ENCODE measurements around the gene KDM3B.
A peak's percentile ranks its signal among the peaks of the same experiment; 100 is the strongest.

KDM3B gene

DNA sequence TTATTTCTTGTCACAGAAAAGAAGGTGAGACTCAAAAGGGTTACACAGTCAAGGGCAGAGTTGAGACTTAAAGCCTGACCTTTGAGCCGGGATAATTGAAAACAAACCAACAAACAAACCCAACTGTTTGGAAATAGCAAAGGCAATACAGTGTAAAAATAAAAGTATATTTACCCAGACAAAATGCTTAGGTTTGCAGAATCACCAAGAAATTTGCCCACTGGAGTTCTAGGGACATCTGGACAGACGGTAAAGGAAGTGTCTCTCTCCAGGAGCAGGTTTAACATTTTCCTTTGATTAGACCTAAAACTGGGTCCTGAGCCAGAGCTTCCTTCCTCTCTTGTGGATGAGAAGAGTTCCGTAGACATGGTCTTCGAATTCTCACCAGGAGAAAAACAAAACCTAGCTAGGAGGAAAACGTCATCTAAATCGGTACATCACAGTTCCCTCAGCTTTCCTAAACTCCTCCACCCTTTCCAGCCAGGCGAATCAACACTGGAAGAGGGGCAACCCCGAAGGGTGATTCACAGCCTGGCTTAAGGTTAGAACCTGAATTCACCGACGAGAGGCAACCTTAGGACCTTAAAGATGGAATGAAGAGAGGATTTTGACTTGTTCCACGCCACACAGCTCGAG lies 21.6 kb upstream of the KDM3B start:
- DNase-seq (ENCODE audit: low read depth), result no peak
- peak overlapping the region; percentile 87 for H3K4me3 ChIP-seq (ENCODE audit: low read length)
- TF ChIP-seq, protein P1, sequence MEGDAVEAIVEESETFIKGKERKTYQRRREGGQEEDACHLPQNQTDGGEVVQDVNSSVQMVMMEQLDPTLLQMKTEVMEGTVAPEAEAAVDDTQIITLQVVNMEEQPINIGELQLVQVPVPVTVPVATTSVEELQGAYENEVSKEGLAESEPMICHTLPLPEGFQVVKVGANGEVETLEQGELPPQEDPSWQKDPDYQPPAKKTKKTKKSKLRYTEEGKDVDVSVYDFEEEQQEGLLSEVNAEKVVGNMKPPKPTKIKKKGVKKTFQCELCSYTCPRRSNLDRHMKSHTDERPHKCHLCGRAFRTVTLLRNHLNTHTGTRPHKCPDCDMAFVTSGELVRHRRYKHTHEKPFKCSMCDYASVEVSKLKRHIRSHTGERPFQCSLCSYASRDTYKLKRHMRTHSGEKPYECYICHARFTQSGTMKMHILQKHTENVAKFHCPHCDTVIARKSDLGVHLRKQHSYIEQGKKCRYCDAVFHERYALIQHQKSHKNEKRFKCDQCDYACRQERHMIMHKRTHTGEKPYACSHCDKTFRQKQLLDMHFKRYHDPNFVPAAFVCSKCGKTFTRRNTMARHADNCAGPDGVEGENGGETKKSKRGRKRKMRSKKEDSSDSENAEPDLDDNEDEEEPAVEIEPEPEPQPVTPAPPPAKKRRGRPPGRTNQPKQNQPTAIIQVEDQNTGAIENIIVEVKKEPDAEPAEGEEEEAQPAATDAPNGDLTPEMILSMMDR (conservative IDR thresholded peaks at IDR 0.05; ENCODE audit: low read length), result no peak

DNA sequence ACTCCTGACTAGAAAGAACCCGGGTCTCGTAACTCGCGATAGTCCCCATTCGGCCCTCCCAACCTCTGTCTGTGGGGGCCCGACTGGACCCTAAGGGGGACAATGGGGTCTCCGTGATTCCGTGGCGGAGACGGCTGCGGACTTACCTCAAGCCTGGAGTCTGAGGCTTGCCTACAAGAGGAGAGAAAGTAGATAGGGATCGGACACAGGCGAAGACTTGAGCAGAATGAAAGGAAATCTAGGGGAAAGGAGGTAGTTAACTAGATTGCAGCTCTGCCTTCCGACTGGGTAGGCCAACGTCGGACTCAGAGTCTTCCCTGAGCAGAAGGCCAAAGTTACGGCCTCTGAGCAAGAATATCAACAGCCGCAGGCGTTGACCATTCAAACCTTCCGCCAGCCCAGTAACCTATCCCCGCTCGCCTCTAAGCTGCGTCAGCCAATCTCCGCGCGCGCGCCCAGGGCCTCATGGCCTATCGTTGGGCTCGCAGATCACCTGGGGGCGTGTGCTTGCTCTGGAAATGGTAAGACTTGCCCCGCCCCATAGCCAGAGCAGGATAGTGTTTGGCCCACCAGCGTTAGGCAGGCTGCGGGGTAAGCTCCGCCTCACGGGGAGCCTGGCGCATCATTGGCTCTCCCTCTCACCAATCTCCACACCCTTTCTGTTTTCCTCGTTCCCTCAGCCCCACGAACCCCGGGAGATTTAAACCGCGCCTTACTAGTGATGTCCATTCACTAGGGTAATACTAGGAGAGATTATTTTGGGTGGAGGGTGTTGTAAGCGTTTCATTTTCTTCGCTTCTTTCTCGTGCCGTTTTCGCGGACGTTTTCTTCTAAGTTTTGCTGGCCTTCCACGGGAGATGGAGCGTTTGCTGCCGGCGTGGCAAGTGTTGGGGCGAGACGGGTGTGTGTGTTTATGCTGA lies 20.8 kb upstream of the KDM3B start, which contains the start of gene CDC25C:
Gene CDC25C (minus strand): TSS at position 356 of the 920 bp plus-strand sequence. CDS start 624 bp downstream, outside the sequence.
- TF ChIP-seq, protein P1 (conservative IDR thresholded peaks at IDR 0.05; ENCODE audit: low read length), result no peak
- DNase-seq (ENCODE audit: low read depth), result peak; percentile 99
- peak within 1 kb of the TSS; percentile 87 for H3K4me3 ChIP-seq (ENCODE audit: low read length)

DNA sequence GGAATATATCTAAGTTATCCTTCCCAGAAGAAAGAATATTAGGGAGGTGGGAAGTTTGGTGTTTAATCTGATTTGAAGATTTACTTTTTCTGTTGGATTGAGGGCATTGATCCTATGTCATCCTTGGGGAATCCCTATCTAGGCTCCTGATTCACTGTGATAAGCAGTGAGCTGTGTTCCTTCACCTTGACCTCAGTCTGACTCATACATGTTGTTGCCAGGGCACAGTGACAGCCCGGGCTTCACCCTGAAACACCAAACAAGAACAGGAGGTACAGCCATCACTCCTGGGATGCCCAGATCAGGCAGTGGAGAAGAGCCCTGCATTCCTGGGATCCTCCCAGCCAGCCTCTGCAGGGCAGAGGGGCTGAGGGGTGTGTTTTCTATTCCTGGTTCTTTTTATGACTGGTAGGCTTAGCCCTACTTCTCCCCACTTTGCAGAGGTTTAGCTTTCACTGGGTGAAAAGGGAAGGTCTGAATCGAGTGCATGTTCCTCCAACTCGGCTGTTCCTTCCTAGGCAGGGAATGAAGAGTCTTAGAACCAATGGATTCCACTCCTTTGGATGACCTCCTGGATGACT lies 17.5 kb upstream of the KDM3B start:
- TF ChIP-seq, protein P1 (conservative IDR thresholded peaks at IDR 0.05; ENCODE audit: low read length), result no peak
- no peak for DNase-seq (ENCODE audit: low read depth)

DNA sequence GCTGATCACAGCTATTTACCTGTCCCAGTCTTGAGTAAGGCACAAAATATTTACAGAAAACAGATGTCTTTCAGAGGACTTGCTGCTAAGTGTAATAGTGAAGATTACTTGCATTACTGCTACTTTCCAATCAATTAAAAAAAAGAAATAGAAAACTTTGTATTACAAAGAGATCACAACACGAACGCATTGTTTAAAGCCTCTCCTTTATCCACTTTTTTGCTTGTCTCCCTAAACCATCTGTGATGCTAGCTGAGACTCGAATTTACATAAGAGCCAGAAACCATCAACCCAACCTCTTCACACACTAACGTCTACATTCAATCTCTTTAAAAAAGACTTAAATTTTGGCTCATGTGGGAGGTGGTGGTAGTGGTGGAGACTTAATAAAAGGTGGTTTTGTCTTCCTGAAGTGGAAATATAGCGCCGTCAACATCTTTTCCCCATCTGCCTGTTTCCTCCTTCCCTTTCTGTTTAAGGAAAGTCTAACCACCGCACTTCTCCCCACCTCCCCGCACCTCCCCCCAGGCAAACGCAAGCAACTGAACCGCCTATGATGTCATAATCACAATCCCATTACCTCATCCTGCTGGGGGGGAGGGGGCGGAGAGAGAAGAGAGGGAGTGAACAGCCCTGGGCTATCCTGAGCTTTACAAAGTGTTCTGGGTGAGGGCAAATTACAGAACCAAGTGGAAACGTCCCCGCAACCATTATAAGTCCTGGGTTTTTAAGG lies 15.4 kb upstream of the KDM3B start:
- TF ChIP-seq, protein P1 (conservative IDR thresholded peaks at IDR 0.05; ENCODE audit: low read length), result no peak
- peak; percentile 74 for DNase-seq (ENCODE audit: low read depth)
- H3K4me3 ChIP-seq (ENCODE audit: low read length), result peak overlapping the region; percentile 95

More for the DNA sequence above, 17.5 kb upstream of the KDM3B start:
- no peak overlapping the region for H3K4me3 ChIP-seq (ENCODE audit: low read length)

DNA sequence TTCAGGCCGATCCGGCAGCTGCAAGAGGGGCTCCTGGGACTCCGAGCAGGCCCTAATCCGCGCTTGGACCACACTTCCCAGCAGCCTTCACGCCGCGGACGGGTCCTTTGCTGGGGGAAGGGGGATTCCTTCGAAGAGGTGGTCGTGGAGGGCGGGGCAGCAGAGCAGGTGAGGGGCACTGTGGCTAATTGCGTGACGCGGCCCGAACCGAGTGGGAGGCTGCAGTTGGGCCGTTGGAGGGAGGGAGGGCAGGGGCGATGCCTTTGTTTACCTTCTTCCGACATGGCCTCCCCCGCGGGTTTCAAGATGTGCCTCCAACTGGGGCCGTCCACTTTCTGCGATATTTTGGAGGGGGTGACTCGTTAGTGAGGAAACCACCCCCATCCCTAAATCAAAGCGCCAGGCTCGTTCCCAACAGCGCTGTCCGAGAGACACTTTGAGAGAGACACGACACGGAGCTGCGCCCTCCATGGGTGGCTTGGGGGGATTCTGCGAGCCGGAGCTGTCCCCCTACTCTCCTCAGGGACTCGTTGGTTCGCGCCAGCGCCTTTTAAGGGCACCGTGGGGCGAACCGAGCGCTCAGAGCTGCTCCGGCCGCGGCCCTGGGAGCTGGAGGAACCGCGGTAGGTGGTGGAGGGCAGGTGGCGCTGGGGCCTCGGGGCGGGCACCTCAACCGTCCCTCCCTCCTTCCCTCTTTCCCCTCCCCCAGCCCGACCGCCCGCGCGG lies 14.6 kb upstream of the KDM3B start, which contains the start of gene FAM53C:
Gene FAM53C (plus strand): TSS at position 582 of the 726 bp plus-strand sequence. CDS start 3,070 bp downstream, outside the sequence.
- TF ChIP-seq, protein P1 (conservative IDR thresholded peaks at IDR 0.05; ENCODE audit: low read length), result no peak
- peak; percentile 90 for DNase-seq (ENCODE audit: low read depth)
- peak within 1 kb of the TSS; percentile 95 for H3K4me3 ChIP-seq (ENCODE audit: low read length)
